Activated CD8-positive, alpha-beta memory T cell treated with anti-CD3 and anti-CD28 coated beads, Interleukin-2, amount 50 U/mL, for 48 hours (primary cell): ENCODE data around the gene MCM6.
A peak's percentile ranks its signal among the peaks of the same experiment; 100 is the strongest.

ENCODE experiments used
- DNase-seq: peaks from one replicate; pipeline ENCODE4 v3.0.0-alpha.2; 2020

MCM6 gene

DNA sequence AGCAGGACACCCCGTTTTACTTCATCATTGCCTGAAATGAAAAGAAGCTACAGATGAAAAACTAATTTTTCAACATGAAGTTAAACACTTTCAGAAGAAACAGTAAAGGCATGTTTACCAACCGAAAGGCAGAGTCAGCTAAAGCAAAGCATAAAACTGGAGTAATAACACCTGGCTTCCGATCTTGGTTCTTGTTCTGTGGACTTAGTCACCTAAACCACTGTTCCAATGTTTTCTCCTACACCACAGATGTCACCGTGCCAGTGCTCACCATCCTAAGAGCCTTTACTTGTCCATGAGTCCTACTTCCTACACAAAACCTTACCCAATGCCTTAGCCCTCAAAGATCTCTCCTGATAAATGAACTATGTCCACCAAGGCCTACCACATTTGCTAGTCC lies 13.5 kb downstream of the MCM6 start:
- DNase-seq, result no peak

DNA sequence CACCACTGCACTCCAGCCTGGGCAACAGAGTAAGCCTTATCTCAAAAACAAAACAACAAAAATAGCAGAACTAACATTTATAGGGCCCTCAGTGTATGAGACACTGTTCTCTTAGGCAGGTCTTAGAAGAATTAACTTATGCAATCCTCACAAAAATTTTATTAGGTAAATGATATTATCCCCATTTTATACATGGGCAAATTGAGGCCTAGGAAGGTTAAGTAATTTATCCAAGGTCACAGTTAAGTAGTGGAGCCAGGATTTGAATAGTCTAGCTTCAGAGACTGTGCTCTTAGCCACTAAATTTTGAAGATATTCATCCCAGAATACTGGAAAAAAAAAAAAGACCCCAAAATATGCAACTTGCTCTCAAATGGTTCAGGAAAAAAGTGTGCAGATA lies 22.8 kb downstream of the MCM6 start:
- DNase-seq, result no peak

DNA sequence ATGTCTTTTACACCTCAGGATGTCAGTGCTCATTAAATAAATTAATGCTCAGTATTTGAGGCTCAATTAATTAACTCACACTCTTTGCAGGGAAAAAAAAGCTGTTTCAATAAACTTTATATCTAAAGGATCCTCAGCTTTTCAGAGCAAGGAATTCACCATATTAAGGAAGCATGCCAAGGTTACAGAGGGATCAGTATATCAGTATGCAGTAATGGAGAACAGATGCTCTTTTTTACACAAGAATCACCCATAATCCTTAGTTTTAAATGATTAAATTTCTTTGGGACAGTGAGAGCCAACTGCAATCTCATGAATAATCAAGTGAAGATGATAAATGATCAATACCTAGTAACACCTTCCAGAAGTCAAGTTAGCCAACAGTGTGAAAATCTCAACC lies 24.4 kb downstream of the MCM6 start:
- no peak for DNase-seq

DNA sequence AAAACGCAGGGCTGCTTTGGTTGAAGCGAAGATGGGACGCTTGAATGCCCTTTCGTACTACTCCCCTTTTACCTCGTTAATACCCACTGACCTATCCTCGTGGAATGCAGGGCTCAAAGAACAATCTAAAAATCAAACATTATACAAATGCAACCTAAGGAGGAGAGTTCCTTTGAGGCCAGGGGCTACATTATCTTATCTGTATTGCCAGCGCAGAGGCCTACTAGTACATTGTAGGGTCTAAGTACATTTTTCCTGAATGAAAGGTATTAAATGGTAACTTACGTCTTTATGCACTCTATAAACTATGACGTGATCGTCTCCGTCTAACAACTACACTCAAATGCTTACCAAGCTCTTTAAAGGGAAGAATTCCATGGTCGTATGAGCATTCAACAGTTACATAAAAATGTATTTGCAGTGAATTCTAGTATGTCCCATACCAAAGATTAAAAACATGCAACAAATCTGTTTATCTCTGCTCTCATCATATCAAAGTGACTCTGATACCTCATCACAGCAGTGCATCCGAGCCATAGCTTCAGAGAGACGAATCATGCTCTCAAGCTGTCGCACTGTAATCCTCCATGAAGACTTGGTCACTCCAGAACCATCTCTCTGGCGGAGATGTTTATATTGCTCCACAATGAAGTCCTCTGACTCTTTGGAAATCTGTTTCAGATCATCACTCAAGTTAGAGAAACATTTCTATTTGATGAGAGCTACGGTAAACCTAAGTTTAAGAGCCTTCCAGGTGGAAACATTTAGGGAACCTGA lies 25.2 kb downstream of the MCM6 start:
- DNase-seq, result no peak

DNA sequence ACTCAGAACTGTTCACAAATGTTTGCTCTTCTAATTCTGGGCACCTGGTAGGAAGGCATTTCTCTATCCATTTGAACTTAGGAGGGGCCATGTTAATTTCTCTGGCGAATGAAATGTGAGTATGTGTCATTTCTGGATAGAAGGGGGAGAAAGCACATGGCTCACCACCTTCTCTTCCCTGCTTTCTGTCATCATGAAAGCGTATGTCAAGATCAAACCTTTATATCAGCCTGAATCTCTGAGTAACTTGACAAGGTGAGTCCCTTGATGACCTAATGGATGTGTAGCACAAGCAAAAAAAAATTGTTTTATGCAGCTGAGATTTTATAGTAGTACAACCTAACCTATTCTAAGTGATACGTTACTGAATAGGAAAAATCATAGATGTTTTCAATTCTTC lies 27.2 kb downstream of the MCM6 start:
- no peak for DNase-seq

DNA sequence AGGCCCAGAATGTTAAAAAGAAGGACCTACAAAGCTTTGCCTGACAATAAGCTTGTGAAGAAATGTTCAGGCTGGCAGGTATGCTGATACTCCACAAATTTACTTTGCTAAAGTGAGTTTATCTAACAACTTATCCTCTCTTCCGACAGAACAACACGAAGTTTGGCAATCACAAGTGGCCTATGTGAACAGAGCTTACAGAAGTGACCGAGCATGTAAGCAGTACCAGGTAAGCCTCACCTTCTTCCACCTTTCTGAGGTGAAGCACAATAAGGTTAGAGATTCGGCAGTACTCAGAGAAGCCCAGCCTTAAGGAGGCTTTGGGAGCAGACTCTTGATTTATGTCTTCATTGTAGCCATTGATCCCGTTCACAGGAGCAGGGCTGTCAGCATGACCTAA lies 30.2 kb downstream of the MCM6 start:
- DNase-seq, result no peak

DNA sequence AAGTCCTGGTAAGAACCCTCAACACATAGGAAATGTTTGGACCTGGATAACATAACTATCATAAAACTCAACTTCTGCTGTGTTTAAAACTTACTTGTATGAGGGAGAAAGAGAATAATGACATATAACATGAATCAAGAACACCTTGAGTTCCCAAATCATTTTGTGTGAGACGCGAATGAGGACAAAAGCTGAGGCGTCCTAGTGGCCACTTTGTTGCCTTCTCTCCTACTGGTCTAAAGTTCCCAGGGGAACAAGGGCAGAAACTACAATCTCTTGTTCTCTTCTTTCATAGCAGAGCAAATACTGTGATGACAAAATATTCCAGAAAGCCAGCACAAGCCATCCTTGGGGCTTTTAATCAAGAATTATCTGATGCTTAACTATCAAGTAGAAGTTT lies 31.0 kb downstream of the MCM6 start:
- DNase-seq, result no peak

DNA sequence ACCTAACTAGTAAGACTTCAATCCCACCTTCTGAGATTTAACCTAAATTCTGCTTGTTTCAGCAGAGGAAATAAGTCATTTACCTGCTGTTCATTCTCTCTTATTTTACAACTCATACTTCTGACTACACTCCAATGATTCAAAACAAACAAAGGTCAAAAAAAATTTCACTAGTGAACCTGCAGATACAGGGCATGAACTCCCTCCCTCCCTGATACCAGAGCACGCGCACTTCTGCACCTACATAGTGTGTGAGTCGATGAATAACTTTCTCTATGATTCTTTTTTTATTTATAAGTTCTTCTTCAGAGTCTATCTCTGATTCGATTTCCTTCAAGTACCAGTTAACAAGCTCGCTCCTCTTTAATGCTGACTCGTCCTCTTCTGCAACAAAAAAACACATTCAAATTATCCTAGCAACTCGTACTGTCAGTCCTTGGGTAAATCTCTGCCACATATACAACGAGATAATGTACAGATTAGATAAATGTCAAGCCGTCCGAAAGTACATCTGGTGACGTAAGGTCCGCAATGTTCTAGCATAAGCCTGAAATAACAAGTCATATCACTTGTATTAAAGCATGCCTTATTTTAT lies 31.8 kb downstream of the MCM6 start:
- no peak for DNase-seq

DNA sequence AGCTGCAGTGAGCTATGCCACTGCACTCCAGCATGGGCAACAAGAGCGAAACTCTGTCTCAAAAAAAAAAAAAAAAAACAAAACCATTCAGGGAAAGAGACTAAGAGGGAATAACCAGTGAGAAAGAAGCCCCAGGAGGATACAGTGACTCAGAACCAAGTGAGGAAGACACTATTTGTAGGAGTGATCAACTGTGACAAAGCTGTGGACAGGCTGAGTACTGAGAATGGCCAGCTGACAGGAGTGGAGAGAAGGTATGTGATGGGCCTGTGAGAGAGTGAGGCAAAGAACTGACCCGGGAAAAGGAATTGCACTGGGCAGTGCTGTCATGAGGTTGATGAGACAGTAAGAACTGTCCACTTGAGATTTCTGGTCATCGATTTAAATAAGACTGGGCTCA lies 32.6 kb downstream of the MCM6 start:
- DNase-seq, result no peak

DNA sequence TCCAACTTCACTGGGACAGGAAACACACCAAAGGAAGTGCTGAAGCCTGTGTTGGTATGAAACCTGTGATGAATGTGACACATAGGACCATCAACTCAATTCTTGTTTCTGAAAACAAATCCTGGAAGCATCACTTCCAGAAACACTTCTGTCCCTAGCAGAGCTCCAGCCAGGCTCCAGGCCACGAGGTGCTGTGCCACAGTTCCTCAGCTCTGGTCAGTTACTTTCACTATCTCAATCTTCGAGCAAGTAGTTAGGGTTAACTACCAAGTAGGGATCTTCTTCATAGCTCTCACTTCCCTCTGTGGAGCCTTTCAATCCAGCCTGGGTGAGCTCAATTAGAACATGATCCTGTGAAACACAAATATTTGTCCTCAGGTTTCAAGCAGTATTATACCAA lies 35.6 kb downstream of the MCM6 start:
- no peak for DNase-seq

DNA sequence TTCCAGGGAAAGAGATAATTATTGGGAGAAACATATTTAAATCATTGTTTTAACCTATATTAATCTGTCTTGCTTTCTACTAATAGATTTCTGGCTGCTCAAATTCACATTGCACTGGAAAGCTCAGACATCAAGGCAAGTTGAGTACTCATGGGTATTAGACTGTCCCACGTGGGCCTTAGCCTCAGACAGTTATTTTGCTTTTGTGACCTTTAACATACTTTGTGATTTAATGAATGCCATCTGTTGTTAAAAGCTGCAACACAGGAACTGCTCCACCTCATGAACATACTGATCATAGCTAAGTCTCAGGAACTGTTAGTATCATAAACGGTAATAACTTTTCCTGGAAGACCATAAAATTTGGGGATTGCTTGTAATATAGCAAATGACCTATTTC lies 36.5 kb downstream of the MCM6 start:
- DNase-seq, result no peak

DNA sequence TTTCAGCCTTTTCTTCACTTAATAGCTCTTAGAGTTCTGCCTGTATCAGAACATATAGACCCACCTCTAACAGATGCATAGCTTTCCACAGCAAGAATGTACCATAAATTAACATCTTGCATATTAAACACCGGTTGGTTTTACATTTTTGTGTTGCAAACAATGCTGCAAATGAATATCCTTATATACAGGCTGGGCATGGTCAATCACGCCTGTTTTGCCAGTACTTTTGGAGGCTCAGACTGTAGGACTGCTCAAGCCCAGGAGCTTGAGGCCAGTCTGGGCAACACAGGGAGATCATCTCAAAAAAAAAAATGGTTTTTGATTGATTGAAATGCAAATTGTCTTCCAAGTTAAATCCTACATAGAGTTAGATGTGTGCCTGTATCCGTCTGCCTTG lies 37.7 kb downstream of the MCM6 start:
- DNase-seq, result no peak

DNA sequence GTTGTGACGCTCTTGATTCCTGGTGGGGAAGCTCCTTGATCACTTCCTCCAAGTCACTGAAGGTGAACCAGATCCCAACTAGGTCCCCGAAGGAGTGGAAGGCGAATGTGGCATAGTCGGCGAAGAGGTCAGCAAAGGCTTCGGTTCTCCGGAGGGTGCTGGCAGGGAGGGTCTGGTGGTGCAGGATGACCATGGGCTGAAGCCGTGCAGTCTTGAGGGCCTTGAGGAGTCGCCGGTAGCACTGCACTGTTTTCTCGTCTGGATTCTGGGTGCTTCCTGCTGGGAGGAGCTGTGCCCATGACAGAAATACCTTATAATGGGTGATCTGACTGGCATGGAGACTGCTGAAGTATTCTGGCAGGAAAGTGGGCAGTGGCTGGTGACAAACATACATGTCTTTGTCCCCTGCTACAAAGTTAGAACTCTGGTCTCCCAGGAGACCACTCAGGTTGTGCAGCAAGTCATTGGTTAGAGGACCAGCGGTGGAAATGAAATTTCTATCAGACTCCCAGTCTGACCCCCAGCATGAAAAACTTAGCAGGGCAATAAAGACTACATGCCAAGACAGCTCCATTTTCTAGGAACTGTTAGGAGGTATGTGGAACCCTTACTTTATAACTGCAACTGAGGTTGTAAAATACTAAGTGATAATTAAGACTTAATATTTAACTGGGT lies 39.5 kb downstream of the MCM6 start, which contains the start of gene LCT:
Gene LCT (minus strand): TSS at position 589 of the 675 bp plus-strand sequence. CDS start 15 bp downstream, at position 574.
- peak; percentile 50 for DNase-seq

DNA sequence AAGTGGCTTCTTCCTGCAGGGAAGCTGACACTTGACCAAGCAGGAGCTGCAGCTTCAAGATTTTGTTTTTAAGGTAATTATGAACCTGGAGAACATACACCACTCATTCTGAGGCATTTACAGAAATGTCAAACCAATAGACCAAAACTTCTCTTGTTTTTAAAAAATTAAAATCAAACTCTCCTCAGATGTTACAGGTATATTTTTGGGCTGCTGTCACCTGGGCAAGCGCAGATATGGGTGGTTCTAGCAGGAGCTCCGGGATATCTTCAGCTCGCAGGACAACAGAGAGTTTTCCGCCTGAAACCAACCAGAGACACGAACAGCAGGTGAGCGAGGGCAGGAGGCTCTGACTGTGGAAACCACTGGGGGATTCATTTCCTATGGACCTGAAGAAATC lies 43.4 kb downstream of the MCM6 start:
- DNase-seq, result no peak

DNA sequence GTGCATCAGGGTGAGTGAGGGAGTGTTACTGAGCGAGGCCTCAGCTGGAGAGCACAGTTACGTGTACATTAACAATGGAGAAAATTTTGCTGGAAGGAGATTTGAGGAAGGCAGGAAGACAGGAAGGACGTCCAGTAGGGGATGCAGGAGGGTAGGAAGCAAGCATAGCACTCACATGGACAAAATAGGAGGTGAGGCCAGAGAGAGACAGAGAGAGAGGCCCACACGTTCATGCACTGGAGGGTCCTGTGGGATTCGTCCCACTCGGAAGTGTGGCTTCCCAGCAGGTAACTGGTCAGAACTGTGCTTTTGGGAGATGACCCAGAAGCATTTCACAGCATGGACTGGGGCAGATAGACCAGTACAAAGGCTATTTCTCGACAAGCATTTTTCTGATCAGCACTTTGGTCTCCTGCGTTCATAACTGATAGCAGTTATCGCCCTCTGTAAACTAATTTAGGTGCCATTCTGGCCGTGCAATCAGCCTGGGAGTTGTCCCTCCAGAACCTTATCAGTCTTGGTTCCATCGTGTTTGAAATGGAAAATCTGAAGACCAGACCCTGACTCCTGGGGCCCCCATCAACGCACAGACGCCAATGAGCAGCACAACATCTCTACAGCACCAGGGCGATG lies 44.9 kb downstream of the MCM6 start:
- DNase-seq, result no peak

DNA sequence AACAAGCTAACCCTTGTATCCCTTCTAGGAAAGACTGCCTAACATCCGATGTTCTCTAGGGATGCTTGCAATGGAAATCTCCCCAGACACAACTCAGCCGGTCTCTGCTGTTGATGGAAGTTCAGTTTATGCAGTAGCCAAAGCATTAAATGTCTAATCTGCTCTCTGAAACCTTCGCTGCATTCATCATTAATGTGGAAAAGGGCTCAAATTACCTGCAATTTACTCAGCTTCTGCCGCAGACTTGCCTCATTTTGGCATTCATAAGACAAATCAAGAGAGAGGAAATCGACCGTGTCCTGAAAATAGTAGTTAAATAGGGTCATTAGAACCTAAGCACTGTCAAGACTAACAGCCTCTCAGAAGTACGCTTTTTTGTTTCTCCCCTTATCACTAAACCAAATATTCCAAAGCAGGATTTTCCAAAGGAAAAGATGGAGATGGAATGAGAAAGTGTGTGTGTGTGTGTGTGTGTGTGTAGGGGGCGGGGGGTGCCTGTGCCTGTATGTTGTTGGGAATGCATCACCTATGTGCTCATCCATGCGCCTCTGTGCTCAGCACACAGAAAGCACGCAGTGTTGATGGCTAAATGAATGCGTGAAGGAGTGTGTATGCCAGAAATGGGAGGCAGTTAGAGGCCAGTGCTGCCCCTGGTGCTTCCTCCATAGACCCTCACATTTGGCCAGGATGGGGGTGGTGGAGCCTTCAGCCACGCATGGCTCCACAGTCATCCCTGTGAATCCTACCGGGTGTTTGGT lies 46.7 kb downstream of the MCM6 start:
- DNase-seq, result peak; percentile 32

DNA sequence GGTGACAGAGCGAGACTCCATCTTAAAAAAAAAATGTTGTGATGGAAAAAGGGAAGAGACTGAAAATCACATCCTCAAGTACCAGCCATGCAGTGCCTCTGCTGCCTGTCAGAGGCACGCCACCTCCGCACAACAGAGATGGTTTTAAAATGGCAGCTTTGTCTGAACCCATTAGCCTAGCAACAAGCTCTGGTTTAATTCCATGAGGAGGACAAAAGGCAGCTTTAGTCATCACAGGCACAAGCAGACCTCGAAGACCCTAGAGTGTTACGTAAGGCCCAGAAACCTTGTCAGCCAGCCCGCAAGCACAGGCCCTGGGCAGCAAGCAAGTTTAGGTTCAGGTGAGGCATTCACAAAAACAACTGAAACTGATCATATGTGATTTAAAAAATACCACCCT lies 49.7 kb downstream of the MCM6 start:
- peak; percentile 28 for DNase-seq

DNA sequence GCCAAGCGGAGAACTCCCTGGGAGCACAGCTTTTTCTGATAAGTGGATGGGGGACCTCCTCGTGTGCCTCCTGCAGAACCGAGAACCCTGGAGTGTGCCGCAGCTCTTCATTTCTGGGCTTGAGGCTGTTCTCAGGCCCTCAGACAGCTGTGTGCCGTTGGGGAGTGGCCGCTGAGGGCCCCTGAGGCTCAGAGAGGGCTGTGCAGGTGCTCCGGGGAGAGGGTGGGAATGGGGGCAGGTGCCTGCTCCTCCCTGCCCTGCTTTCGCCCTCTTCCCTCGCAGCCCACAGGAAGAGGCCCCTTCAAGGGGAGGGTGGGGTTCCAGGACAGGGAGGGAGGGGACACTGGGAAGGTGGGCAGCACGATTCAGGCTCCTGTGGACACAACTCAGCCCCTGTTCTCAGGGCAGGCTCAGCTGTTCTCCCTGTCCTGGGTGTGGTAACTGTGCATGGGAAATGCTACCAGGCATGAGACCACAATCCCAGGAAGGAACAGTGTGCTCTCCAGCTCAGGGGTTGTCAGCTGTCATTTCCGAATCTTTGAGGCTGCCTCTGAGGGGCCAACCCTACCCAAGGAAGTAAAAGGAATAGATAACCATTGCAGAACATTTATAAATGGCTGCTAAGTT lies 50.6 kb downstream of the MCM6 start:
- DNase-seq, result peak; percentile 46

DNA sequence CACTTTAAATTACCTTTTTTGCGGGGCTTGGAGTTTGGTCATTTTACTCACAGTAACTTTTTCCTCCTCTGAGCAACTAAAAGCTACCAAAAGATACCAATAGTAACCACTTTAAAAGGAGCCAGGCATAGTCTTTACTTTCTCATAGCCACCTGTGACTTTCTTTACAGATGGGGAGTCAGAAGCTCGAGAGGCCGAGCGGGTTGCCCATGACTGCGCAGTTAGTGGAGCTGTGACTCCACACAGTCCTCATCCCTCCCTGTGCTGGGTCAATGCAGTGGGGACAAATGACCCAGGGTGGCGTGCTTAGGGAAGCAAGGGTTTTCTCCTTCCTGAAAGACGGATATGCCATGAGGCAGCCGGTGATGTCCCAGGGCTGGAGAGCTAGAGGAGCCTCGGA lies 51.1 kb downstream of the MCM6 start:
- DNase-seq, result no peak

DNA sequence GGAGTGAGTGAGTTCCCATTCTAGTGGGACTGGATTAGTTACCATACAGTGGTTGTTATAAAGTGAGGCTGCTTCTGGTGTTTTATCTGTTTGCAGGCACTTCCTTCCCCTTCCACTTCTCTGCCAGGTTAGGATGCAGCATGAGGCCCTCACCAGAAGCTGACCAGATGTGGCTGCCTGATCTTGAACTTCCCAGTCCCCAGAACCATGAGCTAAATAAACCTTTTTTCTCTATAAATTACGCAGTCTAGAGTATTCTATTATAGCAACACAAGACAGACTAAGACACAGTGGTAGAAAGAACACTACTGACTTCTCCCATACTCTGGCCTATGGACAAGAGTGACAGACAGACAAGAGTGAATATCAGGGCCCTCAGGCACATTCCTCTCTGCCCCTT lies 53.4 kb downstream of the MCM6 start:
- no peak for DNase-seq

DNA sequence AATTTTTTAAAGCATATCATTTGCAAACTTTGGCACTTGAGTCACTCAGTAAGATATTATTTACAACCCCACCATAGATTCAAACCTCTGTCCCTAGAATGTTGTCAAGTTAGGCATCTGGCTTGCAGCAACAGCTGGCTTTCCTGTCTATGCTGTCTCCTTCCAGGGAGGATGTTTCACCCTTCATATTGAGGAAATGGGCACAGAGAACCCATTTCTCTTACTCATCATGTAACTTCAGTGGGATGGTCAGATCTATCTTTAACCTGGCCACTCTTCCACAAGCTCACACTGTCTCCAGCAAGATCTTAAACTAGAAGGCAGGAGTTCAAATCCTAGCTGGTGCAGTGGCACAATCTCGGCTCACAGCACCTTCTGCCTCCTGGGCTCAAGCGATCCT lies 55.1 kb downstream of the MCM6 start:
- no peak for DNase-seq

DNA sequence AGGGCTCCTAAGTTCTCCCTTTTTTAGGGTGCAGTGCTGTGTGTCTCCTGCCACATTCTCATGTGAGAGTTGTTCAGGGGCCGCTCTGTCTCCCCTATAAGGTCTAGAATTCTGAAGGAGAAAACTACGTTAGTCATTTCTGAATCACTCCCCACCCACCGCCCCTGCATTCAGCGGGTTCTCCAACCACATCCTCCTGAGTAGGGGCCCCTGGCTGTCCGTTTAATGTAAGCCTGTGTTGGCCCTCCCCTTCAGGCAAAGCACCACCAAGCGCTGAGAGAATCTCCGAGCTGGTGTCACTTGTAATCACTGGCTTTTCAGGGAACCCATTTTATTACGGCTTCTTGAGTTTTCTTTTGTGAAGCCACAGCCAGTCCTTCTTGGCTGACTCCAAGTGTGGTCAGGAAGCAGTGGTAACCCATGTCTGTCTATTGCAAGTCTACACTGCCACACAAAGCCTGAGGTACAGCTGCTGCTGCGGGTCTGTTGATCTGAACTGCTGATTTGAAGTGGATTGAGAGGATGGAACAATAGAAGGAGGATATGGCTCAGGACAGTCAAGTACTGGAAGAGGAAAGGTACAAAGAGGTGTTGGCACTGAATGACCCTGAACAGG lies 56.1 kb downstream of the MCM6 start:
- peak; percentile 88 for DNase-seq
